Measurements from ENCODE around the gene NTM.

DNA sequence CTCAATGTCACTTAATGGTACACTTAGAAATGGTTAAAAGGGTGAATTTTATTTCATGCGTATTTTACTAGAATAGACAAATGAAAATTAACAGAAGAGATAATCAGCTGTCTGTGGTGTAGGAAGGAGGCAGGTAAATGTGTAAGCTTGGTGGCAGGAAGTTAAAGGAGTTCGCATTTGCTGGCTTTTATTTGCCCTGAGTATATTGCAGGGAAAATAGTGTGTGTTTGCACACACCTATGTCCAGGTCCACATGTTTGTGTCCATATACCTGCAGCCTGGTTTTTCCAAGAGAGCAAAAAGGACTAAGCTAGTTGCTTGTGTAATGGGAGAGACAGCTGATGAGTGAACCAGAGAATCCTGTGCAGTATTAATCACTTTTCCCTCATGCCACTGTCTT lies 16.0 kb downstream of the NTM start:
- no peak for TF ChIP-seq POLR2AphosphoS5 (IDR thresholded peaks at IDR 0.05)
- TF ChIP-seq EP300 (IDR thresholded peaks at IDR 0.05), result no peak
- TF ChIP-seq, protein P1, sequence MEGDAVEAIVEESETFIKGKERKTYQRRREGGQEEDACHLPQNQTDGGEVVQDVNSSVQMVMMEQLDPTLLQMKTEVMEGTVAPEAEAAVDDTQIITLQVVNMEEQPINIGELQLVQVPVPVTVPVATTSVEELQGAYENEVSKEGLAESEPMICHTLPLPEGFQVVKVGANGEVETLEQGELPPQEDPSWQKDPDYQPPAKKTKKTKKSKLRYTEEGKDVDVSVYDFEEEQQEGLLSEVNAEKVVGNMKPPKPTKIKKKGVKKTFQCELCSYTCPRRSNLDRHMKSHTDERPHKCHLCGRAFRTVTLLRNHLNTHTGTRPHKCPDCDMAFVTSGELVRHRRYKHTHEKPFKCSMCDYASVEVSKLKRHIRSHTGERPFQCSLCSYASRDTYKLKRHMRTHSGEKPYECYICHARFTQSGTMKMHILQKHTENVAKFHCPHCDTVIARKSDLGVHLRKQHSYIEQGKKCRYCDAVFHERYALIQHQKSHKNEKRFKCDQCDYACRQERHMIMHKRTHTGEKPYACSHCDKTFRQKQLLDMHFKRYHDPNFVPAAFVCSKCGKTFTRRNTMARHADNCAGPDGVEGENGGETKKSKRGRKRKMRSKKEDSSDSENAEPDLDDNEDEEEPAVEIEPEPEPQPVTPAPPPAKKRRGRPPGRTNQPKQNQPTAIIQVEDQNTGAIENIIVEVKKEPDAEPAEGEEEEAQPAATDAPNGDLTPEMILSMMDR (IDR thresholded peaks at IDR 0.05), result no peak
- TF ChIP-seq POLR2A (IDR thresholded peaks at IDR 0.05), result no peak
